HG03025 (cell line): ENCODE measurements around the gene TSPEAR.
"Not testable (repeated sequence)": the region's sequence is repeated elsewhere in the genome, so short reads cannot be mapped to it uniquely, and the experiment has no call there.

Experiments used
- ATAC-seq: cut with Tn5 transposase; IDR thresholded peaks from one replicate; pipeline ENCODE4 v1.9.1; 2021; ENCODE audit warnings: mild to moderate bottlenecking, moderate library complexity; ENCODE audit not compliant: unreplicated experiment, low FRiP score

Gene TSPEAR

DNA sequence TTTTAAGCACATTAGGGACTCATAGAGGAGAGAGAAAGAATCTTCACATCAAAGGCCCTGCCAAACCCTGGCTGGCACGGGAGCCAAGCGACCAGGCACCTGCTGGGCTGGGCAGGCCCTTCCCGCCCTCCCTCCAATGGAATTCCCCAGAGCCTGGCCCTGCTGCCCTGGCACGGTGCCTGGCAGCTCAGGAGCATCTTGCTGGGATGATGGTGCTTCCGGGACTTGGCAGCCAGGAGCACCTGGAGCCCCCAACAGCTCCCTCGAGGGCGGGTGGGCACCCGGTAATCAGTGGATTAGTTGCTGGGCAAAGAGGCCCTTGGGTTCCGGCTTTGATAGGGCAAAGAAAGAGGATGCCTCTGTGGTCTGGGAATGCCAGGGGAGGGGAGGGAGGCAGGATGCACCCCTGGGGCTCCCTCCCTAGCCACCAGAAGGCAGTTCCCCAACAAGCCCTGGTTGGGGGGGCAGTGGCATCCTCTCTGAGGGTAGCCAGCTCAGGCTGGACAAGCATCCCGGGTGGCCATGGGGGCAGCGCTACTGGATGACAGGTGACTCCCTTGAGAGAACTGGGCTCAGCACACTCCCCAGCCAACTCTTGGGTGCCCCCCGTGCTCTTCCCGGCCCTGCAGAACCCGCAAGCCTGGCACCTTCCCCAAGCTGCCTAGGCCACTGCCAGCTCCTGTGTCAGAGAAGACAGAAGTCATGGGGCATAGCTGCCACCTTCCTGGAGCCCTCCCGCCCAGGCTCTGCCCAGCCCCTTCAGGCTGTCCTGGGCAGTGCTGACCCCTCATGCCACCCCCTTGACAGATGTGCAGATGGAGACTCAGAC, 197.8 kb downstream of the TSPEAR start:
- no peak for ATAC-seq

DNA sequence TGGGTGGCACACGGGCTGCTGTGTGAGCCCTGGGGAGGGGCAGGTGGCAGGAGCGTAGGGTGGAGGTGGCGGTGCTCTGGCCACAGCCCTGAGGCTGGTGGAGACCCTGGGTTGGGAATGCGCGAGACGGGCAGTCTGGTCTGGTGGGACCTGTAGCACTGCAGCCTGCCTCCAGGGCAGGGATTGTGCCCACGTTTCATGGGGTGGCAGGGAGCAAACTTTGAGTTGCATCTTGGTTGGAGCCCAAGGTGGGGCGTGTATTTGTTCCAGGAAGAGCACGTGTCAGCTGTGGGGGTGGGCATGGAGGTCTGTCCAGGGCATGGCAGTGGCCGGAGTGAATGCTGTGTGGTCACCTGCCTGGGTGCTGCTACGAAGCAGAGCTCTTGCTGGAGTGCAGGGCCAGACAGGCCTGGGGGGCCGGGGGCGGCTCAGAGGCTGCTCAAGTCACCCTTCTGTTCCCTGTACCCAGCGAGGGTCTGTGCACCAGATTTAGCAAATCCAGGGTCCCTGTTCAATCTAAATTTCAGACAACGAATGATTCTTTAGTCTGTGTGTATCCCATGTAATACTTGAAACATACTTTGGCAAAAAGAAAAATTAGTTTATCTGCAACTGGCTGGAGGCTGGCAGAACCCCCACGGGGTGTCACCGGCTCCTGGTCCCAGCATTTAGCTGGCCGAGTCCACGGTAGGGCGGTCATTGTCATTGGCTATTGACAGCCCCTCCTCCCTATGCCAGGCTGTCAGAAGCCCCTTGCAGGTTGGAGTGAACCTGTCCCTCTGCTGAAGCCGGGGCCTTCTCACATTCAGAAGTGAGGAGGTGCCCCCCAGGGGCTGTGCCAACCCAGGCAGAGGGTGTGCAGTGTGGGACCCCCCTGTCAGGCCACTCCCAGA, 198.6 kb downstream of the TSPEAR start:
- ATAC-seq: no peak

DNA sequence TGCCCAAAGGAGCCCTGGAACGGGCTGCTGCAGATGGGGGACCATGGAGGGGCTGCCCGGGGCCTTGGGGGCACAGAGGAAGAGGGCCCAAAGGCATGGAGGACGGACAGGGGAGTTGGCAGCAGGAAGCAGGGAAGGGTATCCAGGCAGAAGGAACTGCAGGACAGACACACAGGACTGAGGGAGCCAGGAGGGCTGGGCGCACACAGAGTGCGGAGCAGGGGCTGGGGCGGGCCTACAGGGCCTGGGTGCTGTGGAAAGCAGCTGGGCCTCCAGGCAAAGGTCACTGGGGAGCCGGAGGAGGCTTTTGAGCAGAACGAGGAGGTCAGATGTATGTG, 199.5 kb downstream of the TSPEAR start:
- no peak for ATAC-seq

DNA sequence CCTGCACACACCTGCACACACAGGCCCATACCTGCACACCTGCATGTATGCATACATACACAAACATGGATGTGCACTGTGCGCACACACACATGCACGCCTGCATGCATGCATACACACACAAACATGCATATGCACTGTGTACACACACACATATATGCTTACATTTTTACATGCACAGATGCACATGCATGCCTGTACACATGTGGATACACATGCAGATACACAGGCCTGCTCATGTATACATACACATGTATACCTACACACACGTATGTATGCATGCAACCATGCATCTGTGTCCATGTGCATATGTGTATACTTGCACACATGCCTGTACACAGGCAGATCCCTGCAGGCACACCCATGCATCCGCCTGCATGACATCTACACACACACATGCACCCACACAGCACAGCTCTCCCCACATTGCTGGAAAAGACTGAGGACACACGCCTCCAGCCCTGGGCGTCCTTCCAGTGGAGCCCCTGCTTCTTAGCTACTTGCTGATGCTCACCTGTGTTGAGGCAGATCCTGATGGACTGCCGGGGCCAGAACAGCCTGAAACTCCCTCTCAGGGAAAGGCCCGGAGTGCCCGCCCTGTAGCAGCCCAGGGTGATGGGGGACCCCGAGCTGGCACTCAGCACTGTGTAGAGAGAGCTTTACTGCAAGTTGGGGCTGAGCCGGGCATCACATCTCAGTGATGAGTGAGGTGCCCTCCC, 200.0 kb downstream of the TSPEAR start:
- no peak for ATAC-seq

DNA sequence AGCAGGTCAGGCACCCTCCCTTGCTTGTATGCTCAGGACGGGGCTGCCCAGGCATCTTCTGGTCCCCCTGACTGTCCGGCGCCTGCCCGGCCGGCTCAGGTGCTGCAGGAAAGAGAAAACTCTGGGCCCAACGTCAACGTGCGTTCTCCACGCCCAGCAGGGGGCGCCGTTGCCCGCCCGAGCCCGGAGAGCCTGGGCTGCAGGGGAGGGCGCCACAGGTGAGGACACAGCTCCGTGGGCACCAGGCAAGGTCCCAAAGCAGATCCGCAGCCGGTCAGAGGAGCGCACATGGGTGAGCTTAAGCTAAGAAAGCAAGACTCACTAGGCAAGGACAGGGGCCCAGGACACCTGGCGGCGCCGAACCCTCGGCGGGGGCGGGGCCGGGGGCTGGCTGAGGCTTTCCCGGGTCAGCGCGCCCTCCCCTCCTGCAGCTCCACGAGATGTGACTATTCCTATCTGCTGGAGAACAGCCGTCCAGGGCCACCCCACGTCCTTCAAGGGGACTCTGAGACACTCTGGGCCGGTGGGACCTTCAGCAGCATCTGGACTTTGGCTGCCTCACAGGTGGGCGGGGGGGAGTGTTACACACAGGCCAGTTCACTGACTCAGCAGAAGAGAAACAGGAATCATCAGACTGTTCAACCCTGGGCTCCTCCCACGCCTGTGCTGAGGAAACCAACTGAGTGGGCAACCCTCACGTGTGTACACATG, 200.7 kb downstream of the TSPEAR start:
- ATAC-seq: no peak

DNA sequence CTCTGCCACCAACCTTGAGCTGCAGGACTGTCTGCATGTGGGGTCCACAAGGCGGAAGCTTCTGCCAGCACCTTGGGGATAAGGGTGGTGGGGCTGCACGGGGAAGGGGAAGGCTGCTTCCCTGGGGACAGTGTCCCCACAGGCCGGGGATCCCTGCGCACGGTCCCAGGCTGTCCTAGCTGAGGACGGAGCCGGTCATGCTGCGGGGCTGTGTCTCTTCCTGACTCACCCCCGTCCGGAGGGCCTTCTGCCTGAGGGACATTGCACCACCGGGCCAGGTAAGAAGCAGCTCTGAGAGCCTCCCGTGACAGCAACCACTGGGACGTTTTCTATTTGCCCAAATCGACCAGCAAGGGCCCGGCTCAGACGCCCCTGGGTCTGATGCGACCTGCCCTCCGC, 201.3 kb downstream of the TSPEAR start:
- ATAC-seq: no peak

DNA sequence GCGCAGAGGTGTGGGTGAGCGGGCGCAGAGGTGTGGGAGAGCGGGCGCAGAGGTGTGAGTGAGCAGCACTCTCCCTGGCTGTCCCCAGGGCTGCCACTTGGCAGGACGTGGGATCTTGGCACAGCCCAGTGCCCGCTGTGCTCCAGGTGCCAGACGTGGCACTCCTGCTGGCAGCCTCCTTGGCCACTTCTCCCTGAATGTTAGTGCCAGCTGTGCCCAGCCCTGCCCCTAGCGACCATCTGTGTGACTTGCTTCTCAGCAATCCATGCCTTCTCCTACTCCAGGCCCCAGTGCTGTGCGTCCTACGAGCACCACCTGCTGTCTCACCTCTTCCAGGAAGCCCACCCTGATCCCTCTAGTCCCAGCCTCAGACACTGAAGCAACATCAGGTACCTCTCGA, 201.8 kb downstream of the TSPEAR start:
- ATAC-seq: no peak

DNA sequence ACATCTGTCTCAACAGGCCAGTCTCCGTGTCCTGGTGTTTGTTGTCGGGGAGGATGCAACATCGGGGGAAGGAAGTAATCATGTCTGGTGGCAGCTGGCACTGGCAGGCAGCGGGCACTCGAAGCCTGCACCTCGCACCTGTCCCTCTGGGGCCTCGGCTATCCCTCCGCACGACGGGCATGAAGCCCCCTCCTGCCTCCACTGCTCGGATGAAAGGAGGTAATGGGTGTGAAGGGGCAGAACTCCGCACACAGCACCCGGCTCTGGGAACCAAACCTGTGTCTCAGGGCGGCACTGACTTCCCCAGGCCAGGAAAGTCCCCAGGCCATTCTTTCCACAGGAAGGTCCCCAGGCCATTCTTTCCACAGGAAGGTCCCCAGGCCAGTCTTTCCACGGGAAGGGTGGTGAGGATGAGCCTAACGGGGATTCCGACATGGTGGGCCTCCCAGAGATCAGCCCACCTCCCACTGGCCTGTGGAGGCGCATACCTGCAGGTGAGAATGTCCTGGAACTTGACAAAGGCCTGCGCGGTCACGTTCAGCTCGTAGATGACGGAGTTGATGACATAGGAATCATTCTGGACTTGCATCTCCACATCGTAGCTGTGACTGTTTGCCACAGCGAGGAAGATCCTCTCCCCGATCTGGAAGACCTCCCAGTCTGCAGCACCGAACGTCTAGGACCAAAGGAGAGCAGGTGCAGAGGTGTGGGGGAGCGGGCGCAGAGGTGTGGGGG, 202.5 kb downstream of the TSPEAR start:
- ATAC-seq: no peak

DNA sequence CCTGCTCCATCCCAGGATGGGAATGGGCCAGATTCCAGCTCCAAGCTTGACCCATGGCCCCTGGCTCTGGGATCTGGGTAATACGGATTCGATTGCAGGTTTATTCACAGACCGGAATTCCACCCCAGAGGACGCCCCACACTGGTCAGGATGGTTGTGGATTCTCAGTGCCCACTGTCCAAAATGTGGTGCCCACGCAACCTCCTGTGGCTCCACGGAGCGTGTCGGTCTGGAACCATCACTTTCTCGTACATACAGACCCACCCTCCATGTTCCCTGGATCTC, 203.0 kb downstream of the TSPEAR start:
- ATAC-seq: no peak

DNA sequence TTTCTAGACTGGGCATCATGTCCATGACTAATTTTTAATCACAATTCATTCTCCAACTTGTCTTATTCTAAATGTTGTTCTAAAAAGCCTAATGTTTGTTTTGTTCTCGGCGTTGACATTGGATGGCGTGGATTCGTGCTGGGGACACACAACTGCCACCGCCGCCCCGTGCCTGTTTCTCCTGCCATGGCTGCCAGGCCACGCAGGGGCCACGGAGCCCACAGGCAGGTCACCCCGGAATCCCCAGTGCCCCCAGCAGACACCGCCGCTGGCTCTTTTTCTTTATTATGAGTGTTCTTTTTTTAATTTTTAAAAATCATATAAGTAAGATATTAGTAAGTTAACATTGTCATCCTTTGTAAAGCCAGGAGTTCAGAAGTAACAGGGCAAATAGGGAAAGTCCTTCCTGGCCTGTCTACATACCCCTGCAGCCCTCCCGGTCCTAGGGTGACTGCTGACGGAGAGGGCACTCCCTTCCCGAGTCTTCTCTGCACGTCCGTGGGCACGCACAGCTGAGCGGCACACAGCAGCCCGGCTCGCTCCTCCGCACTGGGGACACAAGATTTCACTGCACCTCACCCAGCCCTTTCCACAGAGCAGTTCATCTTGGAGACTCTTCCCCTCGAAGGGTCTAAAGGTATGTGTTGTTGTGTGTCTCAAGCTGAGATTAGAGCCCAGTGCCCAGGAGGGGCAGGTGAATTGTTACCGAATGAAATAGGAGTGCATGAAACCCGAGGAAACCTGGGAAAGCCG, 203.5 kb downstream of the TSPEAR start:
- ATAC-seq: no peak

DNA sequence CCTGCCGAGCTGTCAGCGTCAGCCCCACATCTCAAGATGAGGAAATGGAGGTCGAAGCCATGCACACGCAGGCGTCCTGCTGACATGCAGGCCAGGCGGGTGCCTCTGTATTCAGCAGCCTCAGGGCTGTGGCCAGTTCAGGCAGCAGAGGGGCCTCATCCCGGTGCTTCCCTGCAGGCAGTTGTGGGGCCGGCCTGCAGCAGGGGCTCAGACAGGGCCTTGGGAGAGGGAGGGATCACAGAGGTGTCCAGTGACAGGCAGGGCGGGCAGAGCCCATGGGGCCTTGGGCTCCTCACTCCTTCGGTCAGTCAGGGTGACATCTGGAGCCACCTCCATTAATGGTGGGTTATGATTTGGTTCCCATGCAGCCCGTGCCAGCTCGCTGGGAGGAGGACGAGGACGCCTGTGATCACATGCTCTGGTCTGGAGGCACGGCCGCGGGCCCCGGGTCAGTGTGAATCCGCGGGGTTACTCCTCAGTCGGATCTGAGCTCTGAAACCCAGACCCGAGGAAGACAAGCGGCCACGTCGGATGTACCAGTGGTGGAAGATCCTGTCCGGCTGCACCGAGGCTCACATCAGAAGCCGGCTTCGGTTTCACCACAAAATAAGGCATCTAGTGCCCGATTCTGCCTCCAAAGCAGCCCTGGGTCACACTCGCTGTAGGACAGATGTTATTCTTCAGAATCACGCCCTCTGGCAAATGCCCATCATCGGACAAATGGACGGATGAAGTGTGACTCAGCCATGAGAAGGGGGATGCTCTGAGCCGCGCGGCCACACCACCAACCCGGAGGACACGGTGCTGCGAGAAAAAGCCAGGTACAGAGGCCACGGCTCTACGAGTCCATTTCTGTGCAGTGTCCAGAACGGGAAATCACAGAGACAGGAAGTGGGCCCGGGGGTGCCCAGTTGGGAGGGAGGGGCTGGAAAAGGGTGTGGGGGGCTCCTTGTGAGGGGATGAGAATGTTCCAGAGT, 204.8 kb downstream of the TSPEAR start:
- no peak for ATAC-seq

DNA sequence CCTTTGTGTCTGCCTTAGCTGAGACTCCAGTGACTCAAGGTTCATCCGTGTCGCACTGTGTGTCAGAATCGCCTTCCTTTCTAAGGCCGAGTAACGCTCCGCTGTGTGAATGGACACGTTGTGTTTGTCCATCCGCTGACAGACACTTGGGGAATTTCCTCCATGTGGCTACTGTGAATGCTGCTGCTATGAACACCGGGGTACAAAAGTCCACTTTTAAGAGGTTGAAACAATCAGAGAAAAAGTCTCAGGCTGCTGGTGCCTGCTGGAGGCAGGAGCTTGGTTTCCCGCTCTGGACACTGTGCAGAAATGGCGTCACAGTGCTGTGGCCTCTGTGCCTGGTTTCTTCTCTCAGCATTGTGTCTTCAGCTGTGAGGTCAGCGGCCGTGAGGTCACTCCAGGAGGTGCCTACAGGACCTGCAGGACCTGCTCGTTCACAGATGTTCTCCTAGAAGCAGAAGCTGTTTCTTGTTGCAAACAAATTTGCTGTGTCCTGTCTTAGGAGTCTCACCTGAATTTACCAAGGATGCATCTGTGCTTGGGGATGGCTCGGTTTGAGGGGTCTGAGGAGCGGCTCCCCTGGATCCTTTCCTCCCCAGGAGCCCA, 205.6 kb downstream of the TSPEAR start:
- ATAC-seq: no peak

DNA sequence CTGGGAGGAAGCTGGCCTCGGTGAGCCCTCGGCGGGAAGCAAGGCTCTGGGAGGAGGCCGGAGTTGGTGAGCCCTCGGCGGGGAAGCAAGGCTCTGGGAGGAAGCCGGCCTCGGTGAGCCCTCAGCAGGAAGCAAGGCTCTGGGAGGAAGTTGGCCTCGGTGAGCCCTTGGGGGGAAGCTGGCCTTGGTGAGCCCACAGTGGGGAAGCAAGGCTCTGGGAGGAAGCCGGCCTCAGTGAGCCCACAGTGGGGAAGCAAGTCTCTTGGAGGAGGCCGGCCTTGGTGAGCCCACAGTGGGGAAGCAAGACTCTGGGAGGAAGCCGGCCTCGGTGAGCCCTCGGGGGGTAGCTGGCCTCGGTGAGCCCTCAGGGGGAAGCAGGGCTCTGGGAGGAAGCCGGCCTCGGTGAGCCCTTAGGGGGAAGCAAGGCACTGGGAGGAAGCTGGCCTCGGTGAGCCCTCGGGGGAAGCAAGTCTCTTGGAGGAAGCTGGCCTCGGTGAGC, 207.4 kb downstream of the TSPEAR start:
- ATAC-seq: no peak

DNA sequence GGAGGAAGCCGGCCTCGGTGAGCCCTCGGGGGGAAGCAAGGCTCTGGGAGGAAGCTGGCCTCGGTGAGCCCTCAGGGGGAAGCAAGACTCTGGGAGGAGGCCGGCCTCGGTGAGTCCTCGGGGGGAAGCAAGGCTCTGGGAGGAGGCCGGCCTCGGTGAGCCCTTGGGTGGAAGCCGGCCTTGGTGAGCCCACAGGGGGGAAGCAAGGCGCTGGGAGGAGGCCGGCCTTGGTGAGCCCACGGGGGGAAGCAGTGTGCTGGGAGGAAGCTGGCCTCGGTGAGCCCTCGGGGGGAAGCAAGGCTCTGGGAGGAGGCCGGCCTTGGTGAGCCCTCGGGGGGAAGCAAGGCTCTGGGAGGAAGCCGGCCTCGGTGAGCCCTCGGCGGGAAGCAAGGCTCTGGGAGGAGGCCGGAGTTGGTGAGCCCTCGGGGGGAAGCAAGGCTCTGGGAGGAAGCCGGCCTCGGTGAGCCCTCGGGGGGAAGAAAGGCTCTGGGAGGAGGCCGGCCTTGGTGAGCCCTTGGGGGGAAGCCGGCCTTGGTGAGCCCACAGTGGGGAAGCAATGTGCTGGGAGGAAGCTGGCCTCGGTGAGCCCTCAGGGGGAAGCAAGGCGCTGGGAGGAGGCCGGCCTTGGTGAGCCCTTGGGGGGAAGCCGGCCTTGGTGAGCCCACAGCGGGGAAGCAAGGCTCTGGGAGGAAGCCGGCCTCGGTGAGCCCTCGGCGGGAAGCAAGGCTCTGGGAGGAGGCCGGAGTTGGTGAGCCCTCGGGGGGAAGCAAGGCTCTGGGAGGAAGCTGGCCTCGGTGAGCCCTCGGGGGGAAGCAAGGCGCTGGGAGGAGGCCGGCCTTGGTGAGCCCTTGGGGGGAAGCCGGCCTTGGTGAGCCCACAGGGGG, 208.1 kb downstream of the TSPEAR start:
- not testable (repeated sequence) for ATAC-seq

DNA sequence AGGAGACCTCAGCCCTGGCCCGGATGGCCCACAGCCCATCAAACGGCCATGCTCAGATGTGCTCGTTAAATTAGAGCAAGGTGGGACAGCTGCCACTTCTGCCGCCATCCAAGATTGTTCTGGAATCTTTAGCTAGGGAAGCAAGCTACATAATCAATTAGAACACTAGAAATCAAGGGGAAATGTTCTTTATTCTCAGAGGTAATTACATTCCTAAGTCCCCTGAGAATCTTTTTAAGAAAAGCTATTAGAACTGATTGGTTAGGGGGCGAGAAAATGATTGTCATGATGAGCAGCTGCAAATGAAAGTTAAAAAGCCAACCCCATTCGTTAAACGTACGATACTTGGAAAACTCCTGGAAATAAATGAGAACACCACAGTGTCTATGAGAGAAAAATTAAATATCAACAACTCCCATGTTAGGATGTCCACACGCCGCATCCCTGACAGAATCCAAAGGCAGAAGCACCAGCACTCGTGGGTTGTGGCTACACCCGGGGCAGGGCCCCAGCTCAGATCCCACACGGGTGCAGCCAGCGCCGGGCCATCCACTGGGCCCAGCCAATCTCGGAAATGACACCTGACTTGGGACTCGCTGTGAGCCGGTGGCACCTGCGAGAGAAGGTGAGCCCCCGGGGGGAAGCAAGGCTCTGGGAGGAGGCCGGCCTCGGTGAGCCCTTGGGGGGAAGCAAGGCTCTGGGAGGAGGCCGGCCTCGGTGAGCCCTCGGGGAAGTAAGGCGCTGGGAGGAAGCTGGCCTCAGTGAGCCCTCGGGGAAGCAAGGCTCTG, 209.0 kb downstream of the TSPEAR start:
- no peak for ATAC-seq

DNA sequence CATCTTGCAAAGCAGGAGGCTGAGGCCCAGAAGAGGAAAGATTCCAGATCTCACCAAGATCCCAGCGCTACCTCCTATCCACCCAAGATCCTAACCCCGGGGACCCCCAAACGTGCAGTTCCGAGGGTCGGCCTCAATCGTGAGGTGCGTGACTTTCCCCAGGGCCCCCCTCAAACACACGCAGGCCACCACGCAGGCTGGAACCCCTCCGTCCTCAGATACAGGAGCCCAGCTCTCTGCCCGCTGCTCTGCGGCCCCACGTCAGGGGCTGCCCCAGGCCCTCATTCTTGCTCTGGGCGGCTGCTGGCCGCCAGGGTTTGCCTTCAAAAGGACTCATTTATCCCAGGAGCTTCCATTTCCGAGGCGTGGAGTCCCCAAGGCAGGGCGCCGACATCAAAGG, 211.3 kb downstream of the TSPEAR start:
- no peak for ATAC-seq
